NCI-H2029 (cell line): Measurements from ENCODE around the gene PIK3R5.
"Not testable (repeated sequence)": the region's sequence is repeated elsewhere in the genome, so short reads cannot be mapped to it uniquely, and the experiment has no call there.

Source experiments
- DNase-seq: peaks from one replicate; lab custom pipeline; 2025; lab: John Stamatoyannopoulos, UW

The PIK3R5 gene

DNA sequence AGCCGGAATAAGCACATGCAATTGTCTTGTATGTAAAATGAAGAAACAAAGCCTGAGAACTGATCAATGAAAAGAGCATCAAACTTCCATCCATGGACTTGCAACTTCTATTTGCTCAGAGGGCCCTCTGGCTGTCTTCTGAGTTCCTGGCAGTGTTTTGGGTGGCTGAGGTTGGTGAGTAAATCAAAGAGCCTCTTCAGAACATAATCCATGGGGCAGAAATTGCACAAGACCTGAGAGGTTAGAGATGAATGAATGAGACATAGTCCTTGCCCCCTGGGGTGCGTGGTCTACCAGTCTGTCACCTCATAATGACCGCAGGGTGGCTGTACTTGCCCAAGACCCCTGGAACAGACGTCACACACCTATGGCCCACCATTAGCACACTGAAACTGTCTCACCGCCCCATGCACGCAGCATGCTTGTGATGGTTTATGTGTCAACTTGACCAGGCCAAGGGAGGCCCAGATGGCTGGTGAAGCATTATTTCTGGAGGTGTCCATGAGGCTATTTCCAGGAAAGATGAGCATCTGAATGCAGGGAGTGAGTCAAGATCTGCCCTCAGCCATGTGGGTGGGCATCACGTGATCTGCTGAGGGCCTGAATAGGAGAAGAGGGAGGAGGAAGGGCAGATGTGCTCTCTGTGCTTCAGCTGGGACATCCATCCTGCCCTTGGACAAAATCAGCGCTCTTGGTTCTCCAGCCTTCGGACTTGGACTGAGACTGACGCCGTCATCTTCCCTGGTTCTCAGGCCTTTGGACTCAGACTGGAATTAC, 106.3 kb downstream of the PIK3R5 start:
- DNase-seq: no peak

DNA sequence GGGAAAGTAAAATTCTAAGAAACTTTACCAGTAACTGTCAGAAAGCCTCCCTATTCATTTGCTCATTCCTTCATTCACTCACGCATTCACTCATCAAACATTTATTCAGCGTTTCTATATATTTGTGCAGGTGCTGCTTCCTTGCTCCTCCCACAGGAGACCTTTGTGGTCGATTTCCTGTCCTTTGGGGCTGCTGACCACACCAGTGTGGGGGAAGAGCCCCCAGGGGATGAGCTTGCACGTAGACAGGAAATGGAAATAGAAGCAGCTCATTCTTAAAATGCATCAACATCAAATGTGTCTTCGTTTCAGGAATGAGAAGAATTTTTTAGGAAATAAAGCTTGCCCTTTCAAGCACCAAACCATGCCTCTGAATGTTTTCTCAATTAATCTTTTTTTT, 107.6 kb downstream of the PIK3R5 start:
- DNase-seq: no peak

DNA sequence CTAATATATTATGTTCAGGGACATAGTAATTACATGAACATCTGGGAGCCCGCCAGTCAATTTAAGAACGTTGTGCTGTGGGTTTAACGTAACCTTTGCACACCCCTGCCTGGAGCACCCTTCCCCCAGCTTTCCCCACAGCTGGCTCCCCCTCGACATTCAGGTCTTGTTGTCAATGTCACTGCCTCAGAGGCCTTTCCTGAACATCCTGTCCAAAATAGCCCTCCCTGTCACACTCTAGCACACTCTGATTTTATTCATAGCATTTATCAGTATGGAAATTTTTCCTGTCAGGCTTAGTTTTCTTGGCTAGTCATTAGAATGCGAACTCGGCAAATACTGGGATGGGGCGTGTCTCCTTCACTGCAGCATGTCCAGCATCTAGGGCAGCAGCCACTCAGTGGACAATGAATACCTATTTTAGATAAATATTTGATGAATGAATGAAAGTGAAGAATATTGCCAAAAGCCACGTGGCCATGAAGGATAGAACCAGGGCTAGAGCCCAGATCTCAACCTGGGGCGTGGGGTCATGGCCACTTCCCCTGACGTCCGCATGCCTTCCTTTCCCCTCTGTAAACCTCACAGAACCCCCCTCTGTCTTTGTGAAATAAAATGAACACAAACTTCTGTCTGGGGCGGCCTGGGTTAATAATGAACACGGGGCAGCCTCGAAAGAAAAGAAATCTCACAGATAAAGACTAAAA, 108.5 kb downstream of the PIK3R5 start:
- no peak for DNase-seq

DNA sequence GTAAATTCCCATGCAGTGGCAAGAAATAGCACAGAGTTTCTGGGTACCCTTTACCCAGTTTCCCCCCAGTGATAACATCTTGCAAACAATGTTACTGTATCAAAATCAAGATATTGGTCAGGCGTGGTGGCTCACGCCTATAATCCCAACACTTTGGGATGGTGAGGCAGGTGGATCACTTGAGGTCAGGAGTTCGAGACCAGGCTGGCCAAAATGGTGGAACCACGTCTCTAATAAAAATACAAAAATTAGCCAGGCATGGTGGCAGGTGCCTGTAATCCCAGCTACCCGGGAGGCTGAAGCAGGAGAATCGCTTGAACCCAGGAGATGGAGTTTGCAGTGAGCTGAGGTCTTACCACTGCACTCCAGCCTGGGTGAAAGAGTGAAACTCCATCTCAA, 109.3 kb downstream of the PIK3R5 start:
- DNase-seq: not testable (repeated sequence)

DNA sequence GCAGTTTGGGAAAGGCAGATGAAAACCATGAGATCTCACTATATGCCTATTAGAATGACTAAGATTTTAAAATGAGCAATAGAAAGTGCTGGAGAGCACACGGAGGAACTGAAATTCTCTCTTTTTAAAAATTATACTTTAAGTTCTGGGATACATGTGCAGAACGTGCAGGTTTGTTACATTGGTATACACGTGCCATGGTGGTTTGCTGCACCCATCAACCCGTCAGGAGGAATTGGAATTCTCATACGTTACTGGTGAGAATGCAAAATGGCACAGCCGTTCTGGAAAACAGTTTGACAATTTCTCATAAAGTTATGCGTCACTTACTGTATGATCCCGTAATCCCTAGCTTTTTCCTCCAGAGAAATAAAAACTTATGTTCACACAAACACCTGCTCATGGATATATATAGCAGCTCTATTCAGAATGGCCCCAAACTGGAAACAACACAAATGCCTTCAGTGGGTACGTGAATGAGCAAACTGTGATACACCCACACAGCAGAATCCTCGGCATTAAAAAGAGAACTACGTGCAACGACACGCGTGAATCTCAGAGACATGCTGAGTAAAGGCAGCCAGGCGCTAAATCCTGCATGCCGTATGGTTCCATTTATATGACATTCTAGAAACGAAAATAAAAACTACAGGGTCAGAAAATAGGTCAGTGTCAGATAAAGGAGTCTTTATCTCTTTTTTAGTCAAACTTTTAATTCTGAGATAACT, 109.9 kb downstream of the PIK3R5 start:
- DNase-seq: no peak

DNA sequence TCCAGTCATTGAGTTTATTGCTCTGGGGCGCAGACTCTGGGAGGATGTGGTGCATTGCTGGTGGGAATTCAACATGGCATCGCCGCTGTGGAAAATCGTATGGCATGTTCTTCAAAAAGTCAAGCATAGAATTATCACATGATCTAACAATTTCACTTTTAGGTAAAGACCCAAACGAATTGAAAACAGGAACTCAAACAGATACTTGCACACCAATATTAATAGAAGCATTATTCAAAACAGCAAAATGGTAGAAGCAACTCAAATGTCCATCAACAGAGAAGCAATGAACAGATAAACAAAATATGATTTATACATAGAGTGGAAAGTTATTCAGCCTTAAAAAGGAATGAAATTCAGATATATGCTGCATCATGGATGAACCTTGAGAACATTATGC, 113.9 kb downstream of the PIK3R5 start:
- no peak for DNase-seq

DNA sequence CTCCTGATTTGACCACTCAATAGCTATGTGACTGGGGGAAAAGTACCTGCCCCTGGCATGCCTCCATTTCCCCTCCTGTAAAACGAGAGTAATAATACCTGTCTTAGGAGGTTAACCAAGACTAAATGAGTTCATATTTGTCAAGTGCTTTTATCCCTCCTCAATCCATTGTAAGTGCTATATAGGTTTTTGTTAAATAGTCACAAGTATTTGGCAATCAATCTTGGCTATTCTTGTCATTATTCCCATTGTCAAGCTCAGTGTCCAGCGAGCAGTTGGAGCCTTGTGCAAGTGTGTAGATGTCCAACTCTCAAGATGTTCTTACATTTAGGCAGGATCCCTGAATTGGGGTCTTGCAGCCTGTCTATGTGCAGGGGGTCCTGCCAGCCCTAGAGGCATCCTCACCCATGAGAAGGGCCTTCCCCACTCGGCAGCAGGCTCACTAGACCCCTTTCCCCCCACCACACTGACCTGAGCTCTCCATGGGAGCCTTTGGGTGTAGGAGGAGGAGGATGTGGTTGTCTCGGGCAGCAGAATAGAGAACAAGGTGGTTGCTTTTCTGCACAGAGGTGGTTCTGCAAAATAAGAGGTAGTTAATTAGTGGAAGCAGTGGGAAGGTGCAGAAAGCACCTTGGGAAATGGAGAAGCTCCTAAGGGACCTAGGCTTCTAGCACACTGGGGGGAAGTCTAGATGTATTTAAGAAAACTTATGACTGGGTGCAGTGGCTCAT, 116.0 kb downstream of the PIK3R5 start:
- no peak for DNase-seq

DNA sequence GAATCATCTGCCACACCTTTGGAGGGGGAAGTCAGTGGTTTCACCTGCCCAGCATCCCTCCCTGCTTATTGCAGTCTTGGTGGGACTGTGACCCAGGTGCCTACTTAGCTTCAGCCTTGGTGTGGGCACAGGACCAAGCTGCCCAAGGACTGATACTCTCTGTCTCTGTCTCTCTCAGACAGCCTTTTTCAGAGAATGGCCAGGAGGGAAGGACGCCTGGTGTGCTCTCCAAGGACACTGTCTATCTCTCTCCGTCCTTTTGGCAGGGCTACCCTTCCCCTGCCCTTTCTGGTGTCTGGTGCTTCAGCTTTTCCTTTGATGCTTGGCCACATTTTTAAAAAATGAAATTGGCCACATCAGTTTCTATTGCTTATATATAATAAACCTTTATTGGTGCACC, 117.6 kb downstream of the PIK3R5 start:
- DNase-seq: no peak

DNA sequence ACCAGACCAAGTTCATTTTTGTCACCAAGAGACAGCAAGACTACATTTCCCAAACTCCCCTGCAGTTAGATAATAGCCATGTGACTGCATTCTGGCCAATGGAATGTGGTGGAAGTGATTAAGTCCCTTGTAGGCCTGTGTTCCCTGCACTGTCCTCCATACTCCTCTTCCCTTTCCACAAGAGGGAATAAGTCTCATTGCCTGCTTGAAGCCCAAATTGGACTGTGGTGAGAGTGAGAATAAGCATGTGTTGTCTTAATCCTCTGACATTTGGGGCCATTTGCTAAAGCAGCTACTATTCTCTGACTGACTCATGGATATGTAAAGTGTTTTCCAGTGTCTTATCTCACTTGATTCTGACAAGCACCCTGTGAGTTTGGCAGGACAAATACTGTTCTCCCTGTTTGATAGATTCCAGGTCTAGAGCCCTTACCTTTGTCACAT, 118.7 kb downstream of the PIK3R5 start:
- DNase-seq: no peak

DNA sequence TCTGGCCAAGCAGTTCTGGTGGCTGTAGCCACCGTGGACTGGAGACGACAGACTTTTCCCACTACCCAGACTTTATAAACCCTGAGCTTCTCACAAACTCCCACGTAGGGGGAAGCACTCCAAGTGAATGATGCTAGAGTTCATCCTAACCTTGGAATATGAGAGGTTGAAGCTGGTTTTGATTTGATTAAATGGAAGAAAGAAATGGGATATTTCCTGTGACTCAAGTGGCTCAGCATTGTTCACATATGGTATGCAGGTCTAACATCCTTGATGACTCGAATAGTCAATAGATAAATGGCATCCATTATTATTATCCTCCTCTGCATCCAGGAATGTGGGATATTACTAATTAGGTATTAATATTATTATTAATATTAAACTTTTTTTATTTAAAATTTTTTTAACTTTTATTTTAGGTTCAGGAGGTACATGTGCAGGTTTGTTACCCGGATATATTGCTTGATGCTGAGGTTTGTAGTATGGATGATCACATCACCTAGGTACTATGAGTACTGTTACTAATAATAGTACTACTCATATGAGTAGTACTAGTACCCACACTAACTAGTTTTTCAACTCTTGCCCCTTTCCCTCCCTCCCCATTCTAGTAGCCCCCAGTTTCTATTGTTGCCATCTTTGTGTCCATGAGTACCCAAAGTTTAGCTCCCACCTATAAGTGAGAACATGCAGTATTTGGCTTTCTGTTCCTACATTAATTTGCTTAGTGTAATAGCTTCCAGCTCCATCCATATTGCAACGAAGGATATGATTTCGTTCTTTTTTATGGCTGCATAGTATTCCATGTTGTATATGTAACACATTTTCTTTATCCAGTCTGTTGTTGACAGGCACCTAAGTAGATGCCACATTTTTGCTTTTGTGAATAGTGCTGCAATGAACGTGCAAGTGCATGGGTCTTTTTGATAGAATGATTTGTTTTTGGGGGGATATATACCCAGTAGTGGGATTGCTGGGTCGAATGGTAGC, 121.0 kb downstream of the PIK3R5 start:
- DNase-seq: no peak

DNA sequence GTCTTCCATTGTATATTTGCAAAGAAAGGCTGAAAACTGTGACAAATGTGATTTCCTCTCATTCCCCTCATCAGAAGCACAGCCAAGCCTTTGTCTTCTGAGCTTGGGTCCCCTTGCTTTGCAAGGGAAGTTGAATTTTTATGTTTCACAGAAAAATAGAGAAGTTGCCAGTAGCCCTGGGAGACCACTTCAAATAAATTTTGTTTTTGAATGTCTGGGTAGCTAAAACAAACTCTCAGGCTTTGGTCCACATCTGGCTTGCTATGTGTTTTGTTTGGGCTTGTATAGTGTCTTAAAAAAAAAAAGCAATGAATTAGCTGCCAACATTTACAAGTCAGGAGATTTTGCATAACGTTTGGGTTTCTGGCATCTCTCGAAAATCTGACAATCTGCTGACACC, 122.2 kb downstream of the PIK3R5 start:
- DNase-seq: no peak

DNA sequence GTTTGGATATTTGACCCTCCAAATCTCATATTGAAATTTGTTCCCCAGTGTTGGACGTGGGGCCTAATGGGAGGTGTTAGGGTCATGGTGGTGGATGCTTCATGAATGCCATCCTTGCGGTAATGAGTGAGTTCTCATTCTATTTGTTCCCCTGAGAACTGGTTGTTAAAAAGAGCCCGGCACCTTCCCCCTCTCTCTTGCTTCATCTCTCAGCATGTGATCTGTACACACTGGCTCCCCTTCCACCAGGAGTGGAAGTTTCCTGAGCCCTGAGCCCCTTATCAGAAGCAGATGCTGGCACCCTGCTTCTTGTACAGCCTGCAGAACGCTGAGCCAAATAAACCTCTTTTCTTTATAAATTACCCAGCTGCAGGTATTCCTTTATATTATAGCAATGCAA, 123.7 kb downstream of the PIK3R5 start:
- no peak for DNase-seq

DNA sequence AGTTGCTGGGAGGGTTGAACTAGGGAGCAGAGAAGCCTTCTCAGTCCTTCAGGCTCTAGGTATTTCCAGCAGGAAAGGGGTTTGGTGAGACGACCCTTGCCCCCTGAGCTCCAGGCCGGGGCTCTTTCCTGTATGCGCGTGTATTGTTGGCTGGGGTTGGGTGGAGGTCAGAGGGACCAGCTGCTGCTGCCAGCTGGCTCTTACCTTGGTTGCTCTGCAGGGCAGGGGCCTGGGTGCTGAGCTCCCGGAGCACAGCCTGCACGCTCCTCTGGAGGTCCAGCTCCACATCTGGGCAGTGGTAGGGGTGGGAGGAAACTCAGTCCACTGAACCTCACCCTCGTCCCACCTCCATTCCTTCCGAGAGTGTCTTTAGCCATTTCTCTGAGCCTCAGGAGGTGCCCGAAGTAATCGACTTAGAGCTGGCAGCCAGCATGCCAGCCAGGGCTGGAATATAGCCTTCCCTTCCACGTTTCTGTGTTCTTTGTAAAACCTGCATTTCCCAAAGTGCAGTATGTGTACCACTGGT, 126.0 kb downstream of the PIK3R5 start:
- DNase-seq: no peak

DNA sequence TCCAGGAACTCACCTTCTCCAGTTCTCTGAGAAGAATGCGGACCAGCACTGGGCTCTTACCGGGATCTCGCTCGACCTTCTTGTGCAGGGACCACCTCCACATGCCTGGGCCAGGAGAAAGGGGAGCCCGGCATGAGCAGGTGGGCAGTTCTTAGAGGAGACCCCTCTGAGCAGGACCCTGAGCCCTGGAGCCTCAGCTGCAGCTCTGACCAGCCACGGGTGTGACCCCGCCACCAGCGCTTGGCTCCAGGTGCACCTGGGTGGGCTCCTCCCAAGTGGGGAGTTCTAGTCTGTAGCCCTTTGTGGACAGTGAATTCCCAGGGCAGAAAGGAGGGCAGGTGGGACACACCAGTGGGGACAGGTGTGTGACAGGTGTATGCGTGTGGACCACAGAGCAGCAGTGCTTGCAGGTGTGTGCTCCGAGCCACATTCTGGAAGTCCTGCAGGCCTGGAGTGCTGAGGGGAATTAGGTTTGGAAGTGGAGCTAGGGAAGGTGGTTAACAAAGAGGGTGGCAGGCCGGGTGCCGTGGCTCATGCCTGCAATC, 126.9 kb downstream of the PIK3R5 start:
- DNase-seq: no peak

DNA sequence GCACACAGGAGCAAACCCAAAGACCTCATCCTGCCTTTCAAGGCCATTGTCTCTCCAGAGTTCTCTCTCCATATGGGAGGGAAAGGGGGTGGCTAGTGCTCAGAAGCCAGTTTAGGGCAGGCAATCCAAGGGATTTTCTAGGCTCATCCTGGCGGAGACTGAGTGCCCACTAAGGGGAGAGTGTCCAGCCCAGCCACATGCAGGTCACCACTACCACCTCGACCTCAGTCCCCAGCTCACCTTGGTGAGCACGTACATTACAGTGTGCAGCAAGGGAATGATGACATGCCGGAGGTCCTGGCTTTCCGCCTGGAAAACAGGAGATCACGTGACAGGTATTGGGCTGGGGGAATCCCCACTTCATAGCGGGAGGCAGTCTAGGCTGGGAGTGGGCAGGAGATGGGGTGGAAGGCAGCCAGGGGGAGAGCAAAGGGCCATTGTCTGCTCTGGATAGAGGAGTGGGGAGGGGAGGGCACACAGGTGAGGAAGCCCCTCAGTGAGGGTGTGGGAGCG, 127.9 kb downstream of the PIK3R5 start:
- DNase-seq: no peak

DNA sequence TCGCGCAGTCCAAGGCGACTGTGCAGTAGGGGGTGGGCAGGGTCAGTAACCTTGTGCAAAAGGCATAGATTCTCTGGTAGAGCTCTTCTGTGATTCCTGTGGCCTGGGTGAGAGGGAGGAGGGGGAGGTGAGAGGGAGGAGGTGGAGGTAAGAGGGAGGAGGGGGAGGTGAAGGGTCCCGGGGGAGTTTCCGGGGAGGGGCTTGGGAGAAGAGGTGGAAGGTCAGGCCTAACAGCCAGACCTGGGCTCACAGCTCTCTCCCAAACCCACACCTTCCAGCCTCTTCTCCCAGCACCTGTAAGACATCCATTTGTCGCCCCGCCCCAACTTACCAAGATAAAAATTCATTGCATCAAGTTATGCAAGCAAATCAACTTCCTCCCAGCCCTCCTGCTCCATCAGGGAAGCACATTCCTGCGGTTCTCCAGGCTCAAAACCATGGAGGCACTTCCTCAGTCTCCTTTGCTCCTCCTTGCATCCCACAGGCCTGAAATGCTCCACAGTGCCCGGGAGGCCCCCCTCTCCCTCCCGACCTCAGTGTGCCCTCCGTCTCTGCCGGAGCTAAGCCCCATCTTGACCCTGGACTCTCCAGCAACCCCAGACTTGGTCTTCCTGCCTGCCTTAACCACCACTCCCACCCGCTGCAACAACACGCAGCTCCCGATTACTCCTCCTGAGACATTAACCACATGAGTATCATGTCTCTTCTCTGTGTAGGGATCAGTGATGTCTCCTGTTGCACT, 128.5 kb downstream of the PIK3R5 start:
- no peak for DNase-seq

DNA sequence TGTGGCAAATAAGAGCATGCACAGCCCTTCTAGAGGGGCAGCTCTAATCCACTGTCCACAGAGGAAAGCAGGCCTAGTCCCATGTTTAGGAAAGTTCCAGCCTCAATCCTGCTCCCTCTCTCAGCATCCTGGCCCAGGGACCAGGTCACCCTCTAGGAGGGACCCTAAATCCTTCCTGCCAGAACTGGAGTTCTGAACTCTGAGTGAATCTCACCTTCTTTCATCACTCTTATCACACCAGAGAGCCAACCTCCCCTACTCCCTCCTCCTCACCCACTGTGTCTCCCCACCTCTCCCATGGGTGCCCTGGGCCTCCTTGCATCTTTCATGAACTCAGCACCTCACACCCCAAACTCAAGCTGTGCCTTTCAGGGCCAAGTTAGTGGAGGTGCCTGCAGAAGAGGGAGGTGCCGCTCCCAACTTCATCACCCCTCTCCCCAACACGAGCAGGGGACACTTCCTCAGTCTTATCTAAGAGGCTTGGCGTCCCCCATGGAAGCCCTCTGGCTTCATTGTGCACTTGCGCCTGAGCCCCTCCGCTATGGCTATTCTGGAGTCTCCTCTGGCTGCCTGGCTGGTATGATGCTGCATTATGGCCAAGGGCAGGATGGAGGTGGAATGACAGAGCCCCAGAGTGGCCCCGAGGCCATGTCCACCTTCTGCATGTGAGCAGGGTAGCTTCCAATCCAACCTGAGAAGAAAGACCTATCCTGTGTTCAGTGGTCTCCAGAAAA, 129.7 kb downstream of the PIK3R5 start:
- no peak for DNase-seq

DNA sequence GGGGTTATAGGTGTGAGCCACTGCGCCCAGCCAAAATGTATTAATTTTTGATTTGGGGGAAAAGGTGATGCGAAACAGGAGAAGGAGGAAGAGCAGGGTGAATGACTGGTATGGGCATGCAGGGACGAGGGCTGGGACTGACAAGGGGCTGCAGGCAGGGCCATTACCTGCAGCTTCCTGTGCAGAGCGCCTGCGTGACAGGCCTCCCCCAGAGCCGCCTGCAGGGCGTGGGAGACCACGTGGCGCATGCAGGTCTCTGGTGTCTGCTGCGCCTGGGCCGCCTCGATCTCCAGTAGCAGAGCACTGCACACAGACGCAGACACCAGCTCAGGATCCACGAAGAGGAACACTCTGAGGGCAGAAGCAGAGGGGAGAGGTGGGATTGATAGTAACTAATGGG, 130.4 kb downstream of the PIK3R5 start:
- no peak for DNase-seq
